Measurements from ENCODE around the gene RGL2.
A peak's percentile ranks its signal among the peaks of the same experiment; 100 is the strongest.

The RGL2 gene

GRCh38 chr6:33249732-33250630 is 48.8 kb downstream of the RGL2 start:
- H3K4me3 ChIP-seq (ENCODE audit: low read depth, low read length): peak overlapping the region; percentile 48
- in situ Hi-C loops (cut with HindIII; ENCODE audit: low sequenced_read_pairs): no loop called here
- peak; percentile 76 for DNase-seq (ENCODE audit: low read depth, low spot score)
- TF ChIP-seq, protein P1, sequence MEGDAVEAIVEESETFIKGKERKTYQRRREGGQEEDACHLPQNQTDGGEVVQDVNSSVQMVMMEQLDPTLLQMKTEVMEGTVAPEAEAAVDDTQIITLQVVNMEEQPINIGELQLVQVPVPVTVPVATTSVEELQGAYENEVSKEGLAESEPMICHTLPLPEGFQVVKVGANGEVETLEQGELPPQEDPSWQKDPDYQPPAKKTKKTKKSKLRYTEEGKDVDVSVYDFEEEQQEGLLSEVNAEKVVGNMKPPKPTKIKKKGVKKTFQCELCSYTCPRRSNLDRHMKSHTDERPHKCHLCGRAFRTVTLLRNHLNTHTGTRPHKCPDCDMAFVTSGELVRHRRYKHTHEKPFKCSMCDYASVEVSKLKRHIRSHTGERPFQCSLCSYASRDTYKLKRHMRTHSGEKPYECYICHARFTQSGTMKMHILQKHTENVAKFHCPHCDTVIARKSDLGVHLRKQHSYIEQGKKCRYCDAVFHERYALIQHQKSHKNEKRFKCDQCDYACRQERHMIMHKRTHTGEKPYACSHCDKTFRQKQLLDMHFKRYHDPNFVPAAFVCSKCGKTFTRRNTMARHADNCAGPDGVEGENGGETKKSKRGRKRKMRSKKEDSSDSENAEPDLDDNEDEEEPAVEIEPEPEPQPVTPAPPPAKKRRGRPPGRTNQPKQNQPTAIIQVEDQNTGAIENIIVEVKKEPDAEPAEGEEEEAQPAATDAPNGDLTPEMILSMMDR (IDR thresholded peaks at IDR 0.05; ENCODE audit: low read depth, low read length): no peak

DNA sequence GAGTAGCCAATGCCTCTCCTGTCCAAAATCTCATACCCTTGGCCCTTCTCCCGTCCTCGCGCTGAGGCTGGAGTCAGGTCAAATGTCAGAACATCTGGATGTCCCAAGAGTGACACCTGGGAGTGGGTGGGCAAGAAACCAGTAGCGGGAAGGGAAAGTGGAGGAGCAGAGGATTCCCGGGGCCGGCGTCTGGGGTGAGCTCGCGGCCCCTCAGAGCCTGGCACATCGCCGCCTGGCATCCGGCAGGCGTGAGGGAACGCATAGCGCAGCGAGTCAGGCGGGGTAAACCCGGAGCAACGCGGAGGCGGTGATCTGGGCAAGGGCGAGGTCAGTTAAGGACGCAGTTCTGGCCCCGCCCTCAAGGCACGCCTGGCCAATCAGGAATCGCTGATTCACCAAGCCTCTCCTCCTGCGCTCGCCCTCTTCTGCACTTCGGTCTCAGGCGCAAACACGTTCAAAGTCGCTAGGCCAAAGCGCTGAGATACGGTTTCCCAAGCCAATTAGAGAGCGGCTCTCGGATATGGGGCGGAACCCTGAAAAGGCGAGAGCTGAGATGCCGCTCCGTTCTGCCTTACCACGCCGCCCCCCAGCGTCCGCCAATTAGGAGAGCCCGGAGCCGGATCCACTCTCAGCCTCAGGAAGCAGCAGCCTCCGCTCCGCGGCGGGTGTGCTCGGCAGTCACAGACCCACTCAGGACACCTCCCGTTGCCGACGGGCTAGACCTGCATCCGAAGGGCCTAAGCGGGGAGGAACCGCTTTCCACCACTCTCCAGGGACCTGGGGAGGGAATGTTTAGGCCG is 49.6 kb downstream of the RGL2 start:
- peak overlapping the region; percentile 48 for H3K4me3 ChIP-seq (ENCODE audit: low read depth, low read length)
- peak; percentile 99 for DNase-seq (ENCODE audit: low read depth, low spot score)
- TF ChIP-seq, protein P1 (IDR thresholded peaks at IDR 0.05; ENCODE audit: low read depth, low read length): peak; percentile 20
- in situ Hi-C loops (cut with HindIII; ENCODE audit: low sequenced_read_pairs): no loop called here

- DNase-seq (ENCODE audit: low read depth, low spot score): no peak
- H3K4me3 ChIP-seq (ENCODE audit: low read depth, low read length): peak overlapping the region; percentile 48
- in situ Hi-C loops (cut with HindIII; ENCODE audit: low sequenced_read_pairs): no loop called here
Observed at GRCh38 chr6:33248643-33248931, 50.2 kb downstream of the RGL2 start.

GRCh38 chr6:33247977-33248642 is 50.6 kb downstream of the RGL2 start:
- TF ChIP-seq, protein P1 (IDR thresholded peaks at IDR 0.05; ENCODE audit: low read depth, low read length): peak; percentile 85
- DNase-seq (ENCODE audit: low read depth, low spot score): peak; percentile 83
- peak overlapping the region; percentile 48 for H3K4me3 ChIP-seq (ENCODE audit: low read depth, low read length)
- in situ Hi-C loops (cut with HindIII; ENCODE audit: low sequenced_read_pairs): no loop called here

More at GRCh38 chr6:33248643-33248931, 50.2 kb downstream of the RGL2 start:
- TF ChIP-seq, protein P1 (IDR thresholded peaks at IDR 0.05; ENCODE audit: low read depth, low read length): no peak

DNA sequence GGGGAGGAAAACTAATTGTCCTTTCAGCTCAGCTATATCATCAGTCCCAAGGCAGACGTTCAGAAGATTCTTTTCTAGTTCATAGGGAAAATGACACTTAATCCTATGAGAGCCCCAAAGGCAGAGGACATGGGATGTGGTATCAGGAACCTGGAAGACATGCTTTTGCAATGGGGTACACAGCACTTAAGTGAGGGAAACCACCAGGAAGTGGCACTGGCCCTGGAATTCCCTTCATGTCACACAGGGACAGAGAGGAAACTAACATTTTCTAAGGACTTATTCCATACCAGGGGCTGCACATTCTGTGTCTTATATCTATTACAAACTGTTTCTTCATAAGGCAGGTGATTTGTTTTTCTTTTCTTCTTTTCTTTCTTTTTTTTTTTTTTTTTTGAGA is 55.3 kb downstream of the RGL2 start:
- in situ Hi-C loops (cut with HindIII; ENCODE audit: low sequenced_read_pairs): no loop called here
- H3K4me3 ChIP-seq (ENCODE audit: low read depth, low read length): no peak overlapping the region
- TF ChIP-seq, protein P1 (IDR thresholded peaks at IDR 0.05; ENCODE audit: low read depth, low read length): no peak

DNA sequence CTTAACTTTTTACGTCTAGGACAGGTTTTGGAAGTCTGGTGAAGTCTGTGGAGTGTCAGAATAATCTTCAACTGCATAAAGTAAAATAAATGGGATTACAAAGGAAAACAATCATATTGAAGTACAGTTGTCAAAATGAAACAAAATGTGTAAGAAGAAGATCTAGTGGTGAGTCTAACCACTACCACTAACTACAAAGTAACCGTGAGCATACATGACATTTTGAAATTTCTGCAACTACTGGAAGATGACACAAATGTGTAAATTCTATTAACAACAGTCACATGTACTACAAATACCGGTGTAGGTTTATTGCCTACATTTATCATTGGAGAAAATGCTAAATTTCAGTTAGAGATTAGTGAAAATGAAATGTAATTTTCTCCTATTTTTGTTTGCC is 56.8 kb downstream of the RGL2 start:
- TF ChIP-seq, protein P1 (IDR thresholded peaks at IDR 0.05; ENCODE audit: low read depth, low read length): no peak
- DNase-seq (ENCODE audit: low read depth, low spot score): no peak
- H3K4me3 ChIP-seq (ENCODE audit: low read depth, low read length): no peak overlapping the region

More for the DNA sequence above, 55.3 kb downstream of the RGL2 start:
- no peak for DNase-seq (ENCODE audit: low read depth, low spot score)

More for the DNA sequence above, 56.8 kb downstream of the RGL2 start:
- in situ Hi-C loops (cut with HindIII; ENCODE audit: low sequenced_read_pairs): no loop called here
